Liver (tissue), 9 donors: Measurements from ENCODE around the gene PCDHA3. TPM values are rescaled to one million over a fixed set of nuclear protein-coding genes. Genes with fewer than 3 reads are reported as not detected.
"Not testable (repeated sequence)": the region's sequence is repeated elsewhere in the genome, so short reads cannot be mapped to it uniquely, and the experiment has no call there.

Source experiments
- DNase-seq: peaks from one replicate; pipeline ENCODE4 v3.0.0-alpha.2; 2017; ENCODE audit warnings: low spot score
- H3K27ac ChIP-seq, 2 donors: one replicate each; pipeline ENCODE4 v1.7.0; 2013; ENCODE audit warnings: inconsistent platforms in 2 of 2, low read length in 2 of 2, control low read depth in 1 of 2, low read depth in 1 of 2, mild to moderate bottlenecking in 1 of 2
- H3K27me3 ChIP-seq, 4 donors: one replicate each; pipeline versions ENCODE4 v1.6.1 to v1.7.0; 2013; ENCODE audit warnings: low read length in 3 of 4, inconsistent platforms in 1 of 4, mild to moderate bottlenecking in 1 of 4, moderate library complexity in 1 of 4; ENCODE audit not compliant: control insufficient read depth in 4 of 4, insufficient read depth in 4 of 4
- H3K36me3 ChIP-seq, 4 donors: one replicate each; pipeline versions ENCODE4 v1.6.1 to v1.7.0; 2013; ENCODE audit warnings: low read length in 3 of 4, mild to moderate bottlenecking in 3 of 4, low read depth in 1 of 4, moderate library complexity in 1 of 4; ENCODE audit not compliant: control insufficient read depth in 4 of 4, insufficient read depth in 3 of 4
- H3K4me1 ChIP-seq, 4 donors: one replicate each; pipeline versions ENCODE4 v1.6.1 to v1.7.0; 2013; ENCODE audit warnings: low read length in 3 of 4, mild to moderate bottlenecking in 3 of 4, moderate library complexity in 1 of 4; ENCODE audit not compliant: control insufficient read depth in 4 of 4, insufficient read depth in 4 of 4
- H3K4me3 ChIP-seq, 3 donors: one replicate each; pipeline versions ENCODE4 v1.6.1 to v1.7.0; 2013; ENCODE audit warnings: low read length in 3 of 3, control low read depth in 1 of 3, low read depth in 1 of 3, mild to moderate bottlenecking in 1 of 3
- H3K9ac ChIP-seq, 2 donors: one replicate each; pipeline ENCODE4 v1.7.0; 2013; ENCODE audit warnings: low read length in 2 of 2, mild to moderate bottlenecking in 2 of 2, moderate library complexity in 2 of 2, control low read depth in 1 of 2, low read depth in 1 of 2
- H3K9me3 ChIP-seq, 4 donors: one replicate each; pipeline versions ENCODE4 v1.6.1 to v1.7.0; 2013; ENCODE audit warnings: low read length in 3 of 4; ENCODE audit not compliant: control insufficient read depth in 4 of 4
- ATF3 ChIP-seq: IDR thresholded peaks from 2 replicates; pipeline ENCODE4 v1.6.1; 2016; ENCODE audit warnings: antibody characterized with exemption
- CTCF ChIP-seq: fragments of 150-350 bp; IDR thresholded peaks from 2 replicates; pipeline ENCODE4 v1.5.1; 2017; ENCODE audit warnings: improper control_type of control experiment, low read depth, low read length; ENCODE audit not compliant: missing input control
- EGR1 ChIP-seq, 2 donors: IDR thresholded peaks; 2 replicates each; pipeline ENCODE4 v1.6.1; 2016 to 2018; ENCODE audit warnings: antibody characterized with exemption in 2 of 2, low read depth in 2 of 2
- FOXA1 ChIP-seq: IDR thresholded peaks from 2 replicates; pipeline ENCODE4 v1.6.1; 2016; ENCODE audit warnings: antibody characterized with exemption
- FOXA2 ChIP-seq: IDR thresholded peaks from 2 replicates; pipeline ENCODE4 v1.6.1; 2016; ENCODE audit warnings: antibody characterized with exemption
- GABPA ChIP-seq, 2 donors: IDR thresholded peaks in 1 of 2; conservative IDR thresholded peaks in 1 of 2; 2 replicates each; pipeline ENCODE4 v1.6.1; 2016; ENCODE audit warnings: antibody characterized with exemption in 2 of 2, mild to moderate bottlenecking in 1 of 2, moderate library complexity in 1 of 2
- HNF4A ChIP-seq, 2 donors: conservative IDR thresholded peaks; 2 replicates each; pipeline ENCODE4 v1.6.1; 2016; ENCODE audit warnings: antibody characterized with exemption in 2 of 2, mild to moderate bottlenecking in 2 of 2
- HNF4G ChIP-seq: IDR thresholded peaks from 2 replicates; pipeline ENCODE4 v1.6.1; 2016; ENCODE audit warnings: antibody characterized with exemption
- JUND ChIP-seq, 2 donors: IDR thresholded peaks; 2 replicates each; pipeline ENCODE4 v1.6.1; 2016; ENCODE audit warnings: antibody characterized with exemption in 2 of 2
- NR2F2 ChIP-seq: IDR thresholded peaks from 2 replicates; pipeline ENCODE4 v1.6.1; 2016; ENCODE audit warnings: antibody characterized with exemption
- RAD21 ChIP-seq, 2 donors: IDR thresholded peaks; 2 replicates each; pipeline ENCODE4 v1.6.1; 2016; ENCODE audit warnings: antibody characterized with exemption in 2 of 2, mild to moderate bottlenecking in 2 of 2
- REST ChIP-seq: IDR thresholded peaks from 2 replicates; pipeline ENCODE4 v1.6.1; 2016; ENCODE audit warnings: antibody characterized with exemption, mild to moderate bottlenecking
- RXRA ChIP-seq, 2 donors: IDR thresholded peaks; 2 replicates each; pipeline ENCODE4 v1.6.1; 2017 to 2018; ENCODE audit warnings: antibody characterized with exemption in 2 of 2, mild to moderate bottlenecking in 1 of 2
- SP1 ChIP-seq: IDR thresholded peaks from 2 replicates; pipeline ENCODE4 v1.6.1; 2018; ENCODE audit warnings: antibody characterized with exemption, mild to moderate bottlenecking
- YY1 ChIP-seq: IDR thresholded peaks from 2 replicates; pipeline ENCODE4 v1.6.1; 2016; ENCODE audit warnings: antibody characterized with exemption, mild to moderate bottlenecking
- ZBTB33 ChIP-seq: IDR thresholded peaks from 2 replicates; pipeline ENCODE4 v1.6.1; 2016; ENCODE audit warnings: antibody characterized with exemption
- WGBS: extraction: QIAGEN DNeasy Blood & Tissue Kit; methylation state at CpG from one replicate; pipeline ENCODE4 v1.1.7; 2013; 5-methylcytosine and 5-hydroxymethylcytosine counted together
- polyA plus RNA-seq, 2 donors: library from polyadenylated mRNA; stranded (reverse) in 1 of 2; unstranded in 1 of 2; fragments of 200-250 nt in 1 of 2; fragments of >200 nt in 1 of 2; fragmentation: Nextera tagmentation in 1 of 2; extraction: Ambion mirVana in 1 of 2; gene quantifications; one replicate each; pipeline versions ENCODE4 v1.2.1 to v1.2.3, GENCODE V29; 2013 to 2015
- total RNA-seq, 2 donors: library from RNA; depleted of rRNA; stranded (reverse); fragments of >200 nt; gene quantifications; one replicate each; pipeline ENCODE4 v1.2.3, GENCODE V29; 2014
- donor health status: healthy.
- donor health status: healthy.
- donor health status: healthy.
- donor health status: healthy.
- donor health status: healthy.

Gene PCDHA3
- total and polyA plus RNA-seq, 4 donors, result 0.05 TPM; not detected in 3

GRCh38 chr5:140780512-140780911 lies 20.3 kb upstream of the PCDHA3 start (continued):
- no peak for TF ChIP-seq REST

- H3K27ac ChIP-seq, result no peak within 1 kb of the TSS
- H3K4me1 ChIP-seq, result no peaks in the 10 kb centered on the region
- DNase-seq, result no peak
- WGBS, result 21% methylated on average over 29 of the region's 29 CpGs
- no peak within 1 kb of the TSS for H3K9ac ChIP-seq
- TF ChIP-seq REST (no peak), FOXA2 (no peak), RXRA (IDR thresholded peaks at IDR 0.05) (no peak), HNF4A (conservative IDR thresholded peaks at IDR 0.05) (no peak), GABPA (IDR thresholded peaks at IDR 0.05 in 1 of 2, conservative IDR thresholded peaks at IDR 0.05 in 1 of 2) (no peak), FOXA1 (no peak), CTCF (no peak), RAD21 (IDR thresholded peaks at IDR 0.05) (no peak), ATF3 (no peak), SP1 (no peak), JUND (IDR thresholded peaks at IDR 0.05) (no peak), YY1 (no peak), HNF4G (no peak), EGR1 (IDR thresholded peaks at IDR 0.05; ENCODE audit: low read depth in 2 of 2) (no peak), NR2F2 (no peak), ZBTB33 (no peak)
- H3K9me3 ChIP-seq, result peaks cover 48 to 77% (median 52%) of the 10 kb centered on the region in 4 donors
- H3K36me3 ChIP-seq, result no peaks in the 10 kb centered on the region
- H3K4me3 ChIP-seq, result peak within 1 kb of the TSS in 2 of 3 donors; percentile 4 to 54
- peaks cover 0 to 5% (median 2%) of the 10 kb centered on the region in 4 donors for H3K27me3 ChIP-seq
Observed at GRCh38 chr5:140785905-140786686, 14.8 kb upstream of the PCDHA3 start, which contains the start of gene PCDHA1. Gene PCDHA1 (plus strand): TSS chr5:140786140.

GRCh38 chr5:140787422-140787821 lies 13.4 kb upstream of the PCDHA3 start:
- 42% methylated on average over 44 of the region's 44 CpGs for WGBS
- not testable (repeated sequence) for H3K27ac ChIP-seq, H3K36me3 ChIP-seq, H3K27me3 ChIP-seq, H3K9ac ChIP-seq, H3K4me1 ChIP-seq, DNase-seq
- H3K9me3 ChIP-seq, result peaks cover 43 to 68% (median 48%) of the 10 kb centered on the region in 4 donors
- peak overlapping the region in 1 of 3 donors; percentile 59 for H3K4me3 ChIP-seq
